Prostate gland (tissue), 2 donors: ENCODE data around the gene ARL8A.

ENCODE experiments used
- POLR2A ChIP-seq: fragments of 450-650 bp; IDR thresholded peaks from one replicate; pipeline ENCODE4 v1.6.1; 2016; ENCODE audit warnings: antibody characterized with exemption, mild to moderate bottlenecking
- POLR2AphosphoS5 ChIP-seq: sonication (generic); formaldehyde crosslinking; IDR thresholded peaks from one replicate; pipeline ENCODE4 v1.6.1; 2017; ENCODE audit warnings: antibody characterized with exemption
- TF ChIP-seq, protein P1 (sequence below), 4 experiments: fragments of 200-600 bp in 2 of 4; fragments of 450-650 bp in 2 of 4; sonication (generic) in 2 of 4; IDR thresholded peaks; 1 replicate in 3 of 4; 2 replicates in 1 of 4; pipeline ENCODE4 v1.5.1; 2016 to 2019; ENCODE audit warnings: antibody characterized with exemption in 4 of 4, mild to moderate bottlenecking in 2 of 4, moderate library complexity in 2 of 4

DNA sequence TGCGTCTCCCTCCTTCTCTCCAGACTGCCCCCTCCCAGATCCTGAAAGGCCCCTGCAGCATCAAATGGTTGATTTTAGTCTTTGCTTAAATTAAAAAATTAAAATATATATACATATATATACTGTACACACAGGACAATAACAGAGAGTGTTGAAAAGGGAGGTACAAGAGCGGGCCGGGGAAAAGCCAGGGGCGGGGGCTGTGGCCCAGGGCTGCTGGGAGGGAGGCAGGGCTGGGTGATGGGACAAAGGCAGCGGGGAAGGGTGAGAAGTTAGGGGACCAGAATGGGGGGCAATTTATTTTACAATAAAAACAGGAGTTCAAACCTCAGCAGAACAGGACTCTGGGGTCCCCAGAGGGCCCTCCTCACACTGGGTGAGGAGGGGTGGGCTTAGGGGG lies 10.5 kb downstream of the ARL8A start:
- TF ChIP-seq, protein P1, sequence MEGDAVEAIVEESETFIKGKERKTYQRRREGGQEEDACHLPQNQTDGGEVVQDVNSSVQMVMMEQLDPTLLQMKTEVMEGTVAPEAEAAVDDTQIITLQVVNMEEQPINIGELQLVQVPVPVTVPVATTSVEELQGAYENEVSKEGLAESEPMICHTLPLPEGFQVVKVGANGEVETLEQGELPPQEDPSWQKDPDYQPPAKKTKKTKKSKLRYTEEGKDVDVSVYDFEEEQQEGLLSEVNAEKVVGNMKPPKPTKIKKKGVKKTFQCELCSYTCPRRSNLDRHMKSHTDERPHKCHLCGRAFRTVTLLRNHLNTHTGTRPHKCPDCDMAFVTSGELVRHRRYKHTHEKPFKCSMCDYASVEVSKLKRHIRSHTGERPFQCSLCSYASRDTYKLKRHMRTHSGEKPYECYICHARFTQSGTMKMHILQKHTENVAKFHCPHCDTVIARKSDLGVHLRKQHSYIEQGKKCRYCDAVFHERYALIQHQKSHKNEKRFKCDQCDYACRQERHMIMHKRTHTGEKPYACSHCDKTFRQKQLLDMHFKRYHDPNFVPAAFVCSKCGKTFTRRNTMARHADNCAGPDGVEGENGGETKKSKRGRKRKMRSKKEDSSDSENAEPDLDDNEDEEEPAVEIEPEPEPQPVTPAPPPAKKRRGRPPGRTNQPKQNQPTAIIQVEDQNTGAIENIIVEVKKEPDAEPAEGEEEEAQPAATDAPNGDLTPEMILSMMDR (IDR thresholded peaks at IDR 0.05) = no peak
- TF ChIP-seq POLR2AphosphoS5 = no peak
- no peak for TF ChIP-seq POLR2A
